Measurements from ENCODE around the gene GLMN.
"Not testable (repeated sequence)": the region's sequence is repeated elsewhere in the genome, so short reads cannot be mapped to it uniquely, and the experiment has no call there.

Gene GLMN

DNA sequence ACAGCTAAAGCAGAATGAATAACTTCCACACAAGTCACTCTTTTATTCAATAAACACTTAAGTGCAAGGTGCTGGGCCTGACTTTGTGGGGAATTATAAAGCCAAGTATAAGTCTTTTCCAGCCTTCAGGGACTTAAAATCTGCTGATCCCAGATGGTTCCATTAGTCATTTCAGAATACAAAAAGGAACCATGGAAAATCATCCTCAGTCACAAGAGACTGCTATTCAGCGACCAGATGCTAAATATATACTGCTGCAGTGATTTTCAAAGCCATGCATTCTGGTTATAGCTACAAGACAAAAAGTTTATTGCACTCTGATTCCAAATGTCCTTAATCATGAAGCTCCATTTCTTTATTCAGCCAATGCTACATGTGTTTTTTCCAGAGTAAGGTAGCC lies 25.7 kb downstream of the GLMN start:
- TF ChIP-seq, protein P1, sequence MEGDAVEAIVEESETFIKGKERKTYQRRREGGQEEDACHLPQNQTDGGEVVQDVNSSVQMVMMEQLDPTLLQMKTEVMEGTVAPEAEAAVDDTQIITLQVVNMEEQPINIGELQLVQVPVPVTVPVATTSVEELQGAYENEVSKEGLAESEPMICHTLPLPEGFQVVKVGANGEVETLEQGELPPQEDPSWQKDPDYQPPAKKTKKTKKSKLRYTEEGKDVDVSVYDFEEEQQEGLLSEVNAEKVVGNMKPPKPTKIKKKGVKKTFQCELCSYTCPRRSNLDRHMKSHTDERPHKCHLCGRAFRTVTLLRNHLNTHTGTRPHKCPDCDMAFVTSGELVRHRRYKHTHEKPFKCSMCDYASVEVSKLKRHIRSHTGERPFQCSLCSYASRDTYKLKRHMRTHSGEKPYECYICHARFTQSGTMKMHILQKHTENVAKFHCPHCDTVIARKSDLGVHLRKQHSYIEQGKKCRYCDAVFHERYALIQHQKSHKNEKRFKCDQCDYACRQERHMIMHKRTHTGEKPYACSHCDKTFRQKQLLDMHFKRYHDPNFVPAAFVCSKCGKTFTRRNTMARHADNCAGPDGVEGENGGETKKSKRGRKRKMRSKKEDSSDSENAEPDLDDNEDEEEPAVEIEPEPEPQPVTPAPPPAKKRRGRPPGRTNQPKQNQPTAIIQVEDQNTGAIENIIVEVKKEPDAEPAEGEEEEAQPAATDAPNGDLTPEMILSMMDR (IDR thresholded peaks at IDR 0.05; ENCODE audit: control insufficient read depth, extremely low read depth, insufficient read depth) = no peak
- no peak for DNase-seq (ENCODE audit: low read depth)
- no peak overlapping the region for H3K4me3 ChIP-seq (ENCODE audit: low read depth, low read length)

DNA sequence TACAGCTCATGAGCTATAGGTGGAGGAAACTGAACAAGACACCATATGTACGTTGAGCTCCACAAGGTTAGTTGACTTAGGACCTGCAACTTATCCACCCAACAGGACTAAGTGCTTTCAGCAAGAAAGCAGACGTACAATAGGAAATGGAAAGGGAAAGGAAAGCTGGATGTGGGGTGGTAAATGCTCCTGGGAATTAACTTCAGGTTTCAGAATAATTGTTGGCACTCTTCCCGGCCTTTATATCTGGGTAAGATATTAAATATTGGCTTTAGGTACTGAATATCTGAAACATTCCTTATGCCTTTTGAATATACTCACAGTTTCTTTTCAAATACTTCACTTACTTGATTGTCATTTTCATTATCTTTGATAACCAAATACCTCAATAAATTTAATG lies 36.3 kb downstream of the GLMN start:
- DNase-seq (ENCODE audit: low read depth) = no peak
- no peak overlapping the region for H3K4me3 ChIP-seq (ENCODE audit: low read depth, low read length)
- TF ChIP-seq, protein P1 (IDR thresholded peaks at IDR 0.05; ENCODE audit: control insufficient read depth, extremely low read depth, insufficient read depth) = no peak

DNA sequence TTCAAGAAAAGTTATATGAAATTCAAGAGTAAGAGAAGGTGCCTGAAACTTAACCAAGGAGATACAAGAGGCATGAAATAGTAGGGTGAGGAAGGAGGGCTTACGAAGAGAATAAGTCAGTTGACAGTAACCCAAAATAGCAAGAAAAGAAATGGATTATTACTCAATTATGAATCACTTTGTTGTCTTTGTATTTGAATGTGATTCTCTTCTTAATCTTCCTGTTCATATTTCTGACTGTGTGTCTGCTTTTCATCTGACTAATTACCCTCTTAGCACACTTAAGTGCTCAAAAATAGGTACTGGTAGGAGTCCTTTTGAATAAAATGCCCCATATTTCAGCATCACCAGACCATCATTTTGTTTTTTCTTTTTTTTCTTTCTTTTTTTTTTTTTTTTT lies 39.4 kb downstream of the GLMN start:
- TF ChIP-seq, protein P1 (IDR thresholded peaks at IDR 0.05; ENCODE audit: control insufficient read depth, extremely low read depth, insufficient read depth) = no peak
- no peak for DNase-seq (ENCODE audit: low read depth)
- no peak overlapping the region for H3K4me3 ChIP-seq (ENCODE audit: low read depth, low read length)

- not testable (repeated sequence) for H3K4me3 ChIP-seq (ENCODE audit: low read depth, low read length); DNase-seq (ENCODE audit: low read depth)
Measured at GRCh38 chr1:92254714-92255113, 44.1 kb downstream of the GLMN start.

DNA sequence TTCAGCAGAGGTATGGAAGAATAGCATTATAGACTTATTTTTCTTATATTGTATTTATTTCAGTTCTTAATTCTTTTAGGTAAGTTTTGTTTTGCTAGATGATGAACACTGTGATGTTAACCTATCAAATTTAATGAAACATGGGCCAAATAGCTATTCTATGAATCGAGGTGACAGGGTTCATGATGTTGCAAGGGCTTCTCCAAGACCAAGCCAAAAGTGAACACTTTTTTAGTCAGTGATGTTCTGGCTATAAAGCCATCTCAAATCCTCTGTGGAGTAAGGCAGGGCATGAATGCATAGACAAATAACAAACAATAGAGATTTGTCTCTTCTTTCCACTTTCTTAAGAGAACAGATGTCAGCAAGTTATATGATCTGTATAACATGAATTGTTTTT lies 54.4 kb downstream of the GLMN start:
- TF ChIP-seq, protein P1 (IDR thresholded peaks at IDR 0.05; ENCODE audit: control insufficient read depth, extremely low read depth, insufficient read depth) = no peak
- H3K4me3 ChIP-seq (ENCODE audit: low read depth, low read length) = no peak overlapping the region
- no peak for DNase-seq (ENCODE audit: low read depth)

DNA sequence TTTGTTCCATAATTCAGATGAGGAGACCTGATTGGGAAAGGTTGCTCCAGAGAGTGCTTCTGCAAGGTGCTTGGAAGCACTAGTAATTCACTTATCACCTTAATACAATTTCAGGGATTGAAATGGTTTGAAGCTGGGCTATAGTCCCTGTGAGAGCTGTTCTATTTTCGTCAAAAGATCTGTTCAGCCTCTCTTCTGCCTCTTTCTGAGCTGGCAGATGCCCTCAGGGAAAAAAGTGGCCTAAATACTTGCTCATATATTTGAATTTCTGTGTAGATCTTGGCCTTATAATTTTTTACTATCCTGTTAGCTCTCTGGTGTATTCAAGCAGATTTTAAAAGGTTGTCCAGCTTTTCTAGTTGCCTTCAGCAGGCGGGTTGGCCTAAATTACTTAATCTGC lies 58.8 kb downstream of the GLMN start:
- TF ChIP-seq, protein P1 (IDR thresholded peaks at IDR 0.05; ENCODE audit: control insufficient read depth, extremely low read depth, insufficient read depth) = no peak
- no peak overlapping the region for H3K4me3 ChIP-seq (ENCODE audit: low read depth, low read length)
- no peak for DNase-seq (ENCODE audit: low read depth)

DNA sequence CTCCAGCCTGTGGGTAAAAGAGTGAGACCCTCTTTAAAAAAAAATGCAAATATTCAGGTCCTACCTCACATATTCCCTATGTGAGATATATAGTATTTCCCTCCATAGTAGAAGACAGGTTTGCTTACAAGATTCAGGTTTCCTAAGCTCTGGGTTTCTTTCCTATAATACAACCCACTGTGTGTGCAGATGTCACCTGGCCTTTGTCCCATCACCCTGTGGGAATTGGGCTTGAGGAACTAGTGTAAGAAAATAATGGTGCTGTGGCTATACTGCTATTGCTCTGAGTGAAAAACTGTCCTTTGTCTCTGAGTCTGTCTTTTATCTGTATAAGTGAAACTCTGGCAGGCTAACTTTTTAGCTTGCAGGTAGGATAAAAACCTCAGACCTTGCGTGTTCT lies 68.1 kb downstream of the GLMN start:
- DNase-seq (ENCODE audit: low read depth) = no peak

More for the DNA sequence above, 68.1 kb downstream of the GLMN start:
- TF ChIP-seq, protein P1 (IDR thresholded peaks at IDR 0.05; ENCODE audit: control insufficient read depth, extremely low read depth, insufficient read depth) = no peak
- H3K4me3 ChIP-seq (ENCODE audit: low read depth, low read length) = no peak overlapping the region

Measured in LNCaP clone FGC (cell line).